GM23248 (cell line): ENCODE measurements around the gene MYL12B. TPM values are rescaled to one million over a fixed set of nuclear protein-coding genes. Genes with fewer than 3 reads are reported as not detected.

Source experiments
- DNase-seq: peaks from one replicate; pipeline ENCODE4 v3.0.0-alpha.2; 2015
- H2AFZ ChIP-seq: fragments of 200-600 bp; sonication (generic); 2 replicates; pipeline ENCODE4 v1.6.1; 2016; ENCODE audit warnings: antibody characterized with exemption
- H3F3A ChIP-seq: fragments of 200-600 bp; sonication (generic); 2 replicates; pipeline ENCODE4 v1.6.1; 2016; ENCODE audit warnings: mild to moderate bottlenecking, antibody characterized with exemption, mixed run types; ENCODE audit not compliant: insufficient read depth
- H3K27ac ChIP-seq: fragments of 200-600 bp; sonication (generic); 2 replicates; pipeline ENCODE4 v1.5.1; 2016; ENCODE audit warnings: mild to moderate bottlenecking
- H3K27me3 ChIP-seq: fragments of 200-600 bp; sonication (generic); replicated peaks from 2 replicates; pipeline ENCODE4 v1.6.1; 2016; ENCODE audit warnings: mild to moderate bottlenecking; ENCODE audit not compliant: insufficient read depth
- H3K36me3 ChIP-seq: fragments of 200-600 bp; sonication (generic); 2 replicates; pipeline ENCODE4 v1.6.1; 2016; ENCODE audit warnings: low read depth, mild to moderate bottlenecking
- H3K4me1 ChIP-seq: fragments of 200-600 bp; sonication (generic); 2 replicates; pipeline ENCODE4 v1.6.1; 2016; ENCODE audit warnings: mild to moderate bottlenecking; ENCODE audit not compliant: insufficient read depth
- H3K4me2 ChIP-seq: fragments of 200-600 bp; sonication (generic); one replicate; pipeline ENCODE4 v1.6.1; 2016; ENCODE audit warnings: mild to moderate bottlenecking; ENCODE audit not compliant: unreplicated experiment
- H3K4me3 ChIP-seq: fragments of 200-600 bp; sonication (generic); 2 replicates; pipeline ENCODE4 v1.5.1; 2016; ENCODE audit warnings: mild to moderate bottlenecking
- H3K79me2 ChIP-seq: fragments of 200-600 bp; sonication (generic); 2 replicates; pipeline ENCODE4 v1.6.1; 2016; ENCODE audit warnings: mild to moderate bottlenecking; ENCODE audit not compliant: insufficient read depth
- H3K9ac ChIP-seq: fragments of 200-600 bp; sonication (generic); 2 replicates; pipeline ENCODE4 v1.6.1; 2016; ENCODE audit warnings: mild to moderate bottlenecking
- H3K9me2 ChIP-seq: fragments of 200-600 bp; sonication (generic); 2 replicates; pipeline ENCODE4 v1.6.1; 2016; ENCODE audit warnings: mixed run types, mild to moderate bottlenecking, moderate library complexity; ENCODE audit not compliant: insufficient read depth
- H3K9me3 ChIP-seq: fragments of 200-600 bp; sonication (generic); one replicate; pipeline ENCODE4 v1.6.1; 2017; ENCODE audit warnings: low read depth
- H4K20me1 ChIP-seq: fragments of 200-600 bp; sonication (generic); 2 replicates; pipeline ENCODE4 v1.6.0; 2016; ENCODE audit not compliant: insufficient read depth
- EZH2 ChIP-seq: fragments of 200-600 bp; sonication (generic); IDR thresholded peaks from 2 replicates; pipeline ENCODE4 v1.6.1; 2018; ENCODE audit warnings: antibody characterized with exemption, mild to moderate bottlenecking; ENCODE audit not compliant: insufficient read depth, poor library complexity, severe bottlenecking
- EZH2phosphoT487 ChIP-seq: fragments of 200-600 bp; sonication (generic); IDR thresholded peaks from 2 replicates; pipeline ENCODE4 v1.6.1; 2018; ENCODE audit warnings: antibody characterized with exemption, moderate library complexity, mild to moderate bottlenecking, low read depth; ENCODE audit not compliant: insufficient read depth
- WGBS, 2 experiments: methylation state at CpG; one replicate each; pipeline ENCODE4 v1.1.6; 2015 to 2017; ENCODE audit warnings: low lambda C conversion rate in 2 of 2, low coverage in 1 of 2; ENCODE audit errors: missing lambda C conversion rate in 2 of 2; 5-methylcytosine and 5-hydroxymethylcytosine counted together
- in situ Hi-C: fragments of 300-500 bp; cut with MboI; formaldehyde crosslinking; loops from 2 replicates; pipeline ENCODE4 v1.15.0; 2020
- polyA plus RNA-seq: library from polyadenylated mRNA; unstranded; fragments of >200 nt; fragmentation: Nextera tagmentation; extraction: Ambion mirVana; gene quantifications from 2 replicates; pipeline ENCODE4 v1.2.1, GENCODE V29; 2016
- total RNA-seq: library from RNA; depleted of rRNA; stranded (reverse); fragments of >200 nt; shearing (Covaris generic); gene quantifications from 2 replicates; pipeline ENCODE4 v1.2.3, GENCODE V29; 2014; rRNA removed

Gene MYL12B
- total and polyA plus RNA-seq, 2 experiments from 2014 or later = 614 to 1,219 TPM

GRCh38 chr18:3321133-3321812 is 59.3 kb downstream of the MYL12B start:
- Histone ChIP-seq H3K79me2 (no peaks in the 10 kb centered on the region), H3K27ac (peak overlapping the region; percentile 37; the same call in 1 of the 2 replicates), H3K4me1 (peaks cover 20% of the 10 kb centered on the region), H2AFZ (no peak overlapping the region), H3F3A (peaks cover 10% of the 10 kb centered on the region; the same call in 1 of the 2 replicates), H3K4me3 (no peak overlapping the region), H4K20me1 (no peaks in the 10 kb centered on the region), H3K36me3 (no peaks in the 10 kb centered on the region), H3K9ac (no peak overlapping the region), H3K9me2 (0 out of 2 replicates have a peak, but pooled peaks cover 4% of the 10 kb centered on the region), H3K27me3 (no peaks in the 10 kb centered on the region), H3K4me2 (peak overlapping the region; percentile 3), H3K9me3 (no peaks in the 10 kb centered on the region)
- in situ Hi-C loops = no loop called here
- WGBS, 2 experiments = 64 to 65% methylated on average over 3 of the region's 3 CpGs
- peak; percentile 90 for DNase-seq
- TF ChIP-seq EZH2phosphoT487 (no peak), EZH2 (no peak)

- Histone ChIP-seq H3K9me2 (0 out of 2 replicates have a peak, but pooled peaks cover 4% of the 10 kb centered on the region), H3F3A (peaks cover 10% of the 10 kb centered on the region; the same call in 1 of the 2 replicates), H3K9me3 (no peaks in the 10 kb centered on the region), H3K79me2 (no peaks in the 10 kb centered on the region), H3K27ac (no peak overlapping the region), H2AFZ (no peak overlapping the region), H4K20me1 (no peaks in the 10 kb centered on the region), H3K9ac (no peak overlapping the region), H3K4me3 (no peak overlapping the region), H3K4me1 (peaks cover 20% of the 10 kb centered on the region), H3K4me2 (peak overlapping the region; percentile 49), H3K36me3 (no peaks in the 10 kb centered on the region), H3K27me3 (no peaks in the 10 kb centered on the region)
- in situ Hi-C loops = no loop called here
- WGBS, 2 experiments = 51 to 60% methylated on average over 4 of the region's 4 CpGs
- peak; percentile 20 for DNase-seq
- TF ChIP-seq EZH2phosphoT487 (no peak), EZH2 (no peak)
These were observed 62.0 kb downstream of the MYL12B start for GRCh38 chr18:3323900-3324299.

Other genes with a start within 250 kb of the MYL12B start
- gene LPIN2, start 249.0 kb upstream of the MYL12B start, total RNA-seq = 29.2 and 33.9 TPM in 2 replicates
- gene LPIN2, start 249.0 kb upstream of the MYL12B start, polyA plus RNA-seq = 19.5 and 19.8 TPM in 2 replicates
- gene MYOM1, start 42.2 kb upstream of the MYL12B start, total RNA-seq = 0.65 TPM in 1 of 2 replicates, not detected in the other
- gene MYOM1, start 42.2 kb upstream of the MYL12B start, polyA plus RNA-seq = 0.42 and 0.64 TPM in 2 replicates
- gene MYL12A, start 14.3 kb upstream of the MYL12B start, total RNA-seq = 748 and 789 TPM in 2 replicates
- 1,649 and 1,670 TPM in 2 replicates for gene MYL12A, start 14.3 kb upstream of the MYL12B start, polyA plus RNA-seq
- gene TGIF1, start 188.0 kb downstream of the MYL12B start, total RNA-seq = 66.9 and 122 TPM in 2 replicates
- gene TGIF1, start 188.0 kb downstream of the MYL12B start, polyA plus RNA-seq = 88.0 and 99.4 TPM in 2 replicates